ENCODE measurements around the gene PLCG2.

GRCh38 chr16:81936209-81937000 is 157.3 kb downstream of the PLCG2 start:
- TF ChIP-seq ELF4 (IDR thresholded peaks at IDR 0.05) (no peak), FOXA1 (IDR thresholded peaks at IDR 0.05) (no peak), FOXK2 (IDR thresholded peaks at IDR 0.05) (no peak), ARNT (IDR thresholded peaks at IDR 0.05) (no peak), PKNOX1 (IDR thresholded peaks at IDR 0.05) (no peak), ZNF384 (IDR thresholded peaks at IDR 0.05) (no peak), FOXM1 (IDR thresholded peaks at IDR 0.05; ENCODE audit: borderline replicate concordance) (no peak), SUZ12 (IDR thresholded peaks at IDR 0.05) (no peak), TARDBP (IDR thresholded peaks at IDR 0.05) (no peak), SP1 (IDR thresholded peaks at IDR 0.05) (no peak)
